ENCODE measurements around the gene FAM50B. TPM values are rescaled to one million over a fixed set of nuclear protein-coding genes. Genes with fewer than 3 reads are reported as not detected.

The FAM50B gene
- total and polyA plus RNA-seq, 2 donors (not counting 1 experiment from before 2014, with no cell fraction given), result 4.2 to 9.8 TPM

GRCh38 chr6:3856576-3856975 is 7.4 kb downstream of the FAM50B start:
- no peak overlapping the region for H2AFZ ChIP-seq (ENCODE audit: insufficient read depth, low read depth, low read length, poor library complexity, severe bottlenecking)
- intact Hi-C loops (cut with micrococcal nuclease), result no loop called here
- no peaks in the 10 kb centered on the region for H3K79me2 ChIP-seq (ENCODE audit: control insufficient read depth, insufficient read depth, low read length)
- ATAC-seq (ENCODE audit: low read depth) (no peak), DNase-seq (no peak)
- ChIA-PET POLR2A (no interaction called here), CTCF (interaction anchor here (0.6 kb wide), 1 partner anchor 35 kb away, joined by 3 read pairs; no protein-coding TSS in a partner anchor)
- no peak overlapping the region for H3K4me3 Mint-ChIP-seq
- H3K27ac ChIP-seq (ENCODE audit: low read length in 2 of 2), result no peak overlapping the region
- H3K4me3 ChIP-seq (ENCODE audit: control extremely low read depth in 1 of 5, extremely low read depth in 1 of 5, insufficient read depth in 1 of 5, low read depth in 2 of 5, low read length in 4 of 5), result no peak overlapping the region
- H3K9ac ChIP-seq (ENCODE audit: low read length), result no peak overlapping the region
- no peak for TF ChIP-seq CTCF (IDR thresholded peaks at IDR 0.05)
- TF ChIP-seq EZH2 (IDR thresholded peaks at IDR 0.05; ENCODE audit: borderline replicate concordance, insufficient read depth, low read depth, low read length, poor library complexity, severe bottlenecking), result no peak
- WGBS (ENCODE audit: insufficient coverage), result 86% methylated on average over 6 of the region's 6 CpGs
- peaks cover 0 to 3% (median 0%) of the 10 kb centered on the region in 4 experiments for H3K27me3 ChIP-seq (replicated peaks in 1 of 4; ENCODE audit: control extremely low read depth in 1 of 4, control insufficient read depth in 3 of 4, insufficient read depth in 4 of 4, low read length in 3 of 4)
- H3K36me3 ChIP-seq (replicated peaks in 1 of 2; ENCODE audit: control extremely low read depth in 1 of 2, control insufficient read depth in 1 of 2, extremely low read depth in 1 of 2, insufficient read depth in 2 of 2, low read length in 1 of 2), result no peaks in the 10 kb centered on the region
- H3K27me3 Mint-ChIP-seq, result peaks cover 13% of the 10 kb centered on the region
- H3K4me1 ChIP-seq (ENCODE audit: control insufficient read depth in 2 of 2, insufficient read depth in 2 of 2, low read length in 2 of 2), result no peaks in the 10 kb centered on the region
- H3K4me1 Mint-ChIP-seq, result no peaks in the 10 kb centered on the region
- H3K9me3 ChIP-seq (ENCODE audit: control extremely low read depth in 1 of 3, control insufficient read depth in 2 of 3, insufficient read depth in 1 of 3, low read length in 2 of 3), result peaks cover 0 to 6% (median 0%) of the 10 kb centered on the region in 3 donors
- no peaks in the 10 kb centered on the region for H4K20me1 ChIP-seq (ENCODE audit: control insufficient read depth, insufficient read depth, low read length, poor library complexity, severe bottlenecking)
- H3K27ac Mint-ChIP-seq, result no peak overlapping the region
- no peak overlapping the region for H3K4me2 ChIP-seq (replicated peaks; ENCODE audit: low read depth, low read length, poor library complexity, severe bottlenecking)
- peaks cover 2% of the 10 kb centered on the region for H3K9me3 Mint-ChIP-seq (ENCODE audit: insufficient read depth)

GRCh38 chr6:3857468-3858456 is 8.6 kb downstream of the FAM50B start:
- no peaks in the 10 kb centered on the region for H3K4me1 ChIP-seq (ENCODE audit: control insufficient read depth in 2 of 2, insufficient read depth in 2 of 2, low read length in 2 of 2)
- H3K27me3 ChIP-seq (replicated peaks in 1 of 4; ENCODE audit: control extremely low read depth in 1 of 4, control insufficient read depth in 3 of 4, insufficient read depth in 4 of 4, low read length in 3 of 4), result peaks cover 0 to 7% (median 0%) of the 10 kb centered on the region in 4 experiments
- no peaks in the 10 kb centered on the region for H3K79me2 ChIP-seq (ENCODE audit: control insufficient read depth, insufficient read depth, low read length)
- H3K9me3 Mint-ChIP-seq (ENCODE audit: insufficient read depth), result peaks cover 2% of the 10 kb centered on the region
- no peak for TF ChIP-seq CTCF (IDR thresholded peaks at IDR 0.05)
- TF ChIP-seq EZH2 (IDR thresholded peaks at IDR 0.05; ENCODE audit: borderline replicate concordance, insufficient read depth, low read depth, low read length, poor library complexity, severe bottlenecking), result no peak
- ATAC-seq (ENCODE audit: low read depth) (no peak), DNase-seq (no peak)
- no peak overlapping the region for H3K9ac ChIP-seq (ENCODE audit: low read length)
- no peaks in the 10 kb centered on the region for H3K36me3 ChIP-seq (replicated peaks in 1 of 2; ENCODE audit: control extremely low read depth in 1 of 2, control insufficient read depth in 1 of 2, extremely low read depth in 1 of 2, insufficient read depth in 2 of 2, low read length in 1 of 2)
- H4K20me1 ChIP-seq (ENCODE audit: control insufficient read depth, insufficient read depth, low read length, poor library complexity, severe bottlenecking), result no peaks in the 10 kb centered on the region
- peaks cover 17% of the 10 kb centered on the region for H3K27me3 Mint-ChIP-seq
- H3K4me1 Mint-ChIP-seq, result no peaks in the 10 kb centered on the region
- H2AFZ ChIP-seq (ENCODE audit: insufficient read depth, low read depth, low read length, poor library complexity, severe bottlenecking), result no peak overlapping the region
- H3K4me2 ChIP-seq (replicated peaks; ENCODE audit: low read depth, low read length, poor library complexity, severe bottlenecking), result no peak overlapping the region
- CTCF ChIA-PET, result no interaction called here
- H3K27ac Mint-ChIP-seq, result no peak overlapping the region
- H3K4me3 ChIP-seq (ENCODE audit: control extremely low read depth in 1 of 5, extremely low read depth in 1 of 5, insufficient read depth in 1 of 5, low read depth in 2 of 5, low read length in 4 of 5), result no peak overlapping the region
- no peak overlapping the region for H3K27ac ChIP-seq (ENCODE audit: low read length in 2 of 2)
- H3K9me3 ChIP-seq (ENCODE audit: control extremely low read depth in 1 of 3, control insufficient read depth in 2 of 3, insufficient read depth in 1 of 3, low read length in 2 of 3), result peaks cover 0 to 13% (median 0%) of the 10 kb centered on the region in 3 donors
- WGBS (ENCODE audit: insufficient coverage), result 93% methylated on average over 8 of the region's 14 CpGs
- H3K4me3 Mint-ChIP-seq, result no peak overlapping the region
- POLR2A ChIA-PET, result no interaction called here
- intact Hi-C loops (cut with micrococcal nuclease), result no loop called here

Measured in B cell (primary cell).